GM23338 (cell line): Measurements from ENCODE around the gene FCN1. TPM values are rescaled to one million over a fixed set of nuclear protein-coding genes. Genes with fewer than 3 reads are reported as not detected.

Experiments
- ATAC-seq: fragments of 200-7000 bp; cut with Tn5 transposase; 3 replicates; pipeline ENCODE4 v1.9.1; 2020
- DNase-seq: peaks from one replicate; pipeline ENCODE4 v3.0.0-alpha.2; 2015; ENCODE audit warnings: low spot score
- H2AFZ ChIP-seq: fragments of 200-600 bp; sonication (generic); 2 replicates; pipeline ENCODE4 v1.8.0; 2016; ENCODE audit warnings: antibody characterized with exemption, mild to moderate bottlenecking, moderate library complexity
- H3F3A ChIP-seq: fragments of 200-600 bp; sonication (generic); replicated peaks from 2 replicates; pipeline ENCODE4 v1.8.0; 2017; ENCODE audit warnings: antibody characterized with exemption, mixed run types, low read depth
- H3K27ac ChIP-seq: fragments of 200-600 bp; sonication (generic); 2 replicates; pipeline ENCODE4 v1.6.1; 2016; ENCODE audit warnings: low read depth
- H3K27me3 ChIP-seq: fragments of 200-600 bp; sonication (generic); 2 replicates; pipeline ENCODE4 v1.8.0; 2016; ENCODE audit warnings: mild to moderate bottlenecking, mixed run types, moderate library complexity; ENCODE audit not compliant: insufficient read depth
- H3K36me3 ChIP-seq: fragments of 200-600 bp; sonication (generic); 2 replicates; pipeline ENCODE4 v1.8.0; 2016; ENCODE audit warnings: mild to moderate bottlenecking; ENCODE audit not compliant: insufficient read depth
- H3K4me1 ChIP-seq: fragments of 200-600 bp; sonication (generic); 2 replicates; pipeline ENCODE4 v1.8.0; 2016; ENCODE audit warnings: mild to moderate bottlenecking, moderate library complexity; ENCODE audit not compliant: insufficient read depth
- H3K4me2 ChIP-seq: fragments of 200-600 bp; sonication (generic); 2 replicates; pipeline ENCODE4 v1.7.1; 2017; ENCODE audit warnings: mixed run types
- H3K4me3 ChIP-seq: fragments of 200-600 bp; sonication (generic); 2 replicates; pipeline ENCODE4 v1.6.1; 2016; ENCODE audit warnings: mixed run types
- H3K79me2 ChIP-seq: fragments of 200-600 bp; sonication (generic); replicated peaks from 2 replicates; pipeline ENCODE4 v1.8.0; 2017; ENCODE audit warnings: mild to moderate bottlenecking; ENCODE audit not compliant: insufficient read depth
- H3K9me2 ChIP-seq: fragments of 200-600 bp; sonication (generic); 2 replicates; pipeline ENCODE4 v1.8.0; 2017; ENCODE audit not compliant: insufficient read depth
- H4K20me1 ChIP-seq: fragments of 200-600 bp; sonication (generic); replicated peaks from 2 replicates; pipeline ENCODE4 v1.8.0; 2017; ENCODE audit warnings: mild to moderate bottlenecking; ENCODE audit not compliant: insufficient read depth
- H3K27ac Mint-ChIP-seq: 2 replicates; pipeline ENCODE4 v1.8.0; 2020; ENCODE audit warnings: inconsistent platforms, mild to moderate bottlenecking, moderate library complexity, mixed read lengths
- H3K27me3 Mint-ChIP-seq: 3 replicates; pipeline ENCODE4 v1.8.0; 2022; ENCODE audit warnings: low read depth, mild to moderate bottlenecking, moderate library complexity, mixed read lengths, inconsistent platforms; ENCODE audit not compliant: insufficient read depth, poor library complexity
- H3K36me3 Mint-ChIP-seq: 3 replicates; pipeline ENCODE4 v1.8.0; 2021; ENCODE audit warnings: low read depth, mild to moderate bottlenecking, inconsistent platforms, moderate library complexity, mixed read lengths
- H3K4me1 Mint-ChIP-seq: 3 replicates; pipeline ENCODE4 v1.8.0; 2020; ENCODE audit warnings: mild to moderate bottlenecking, inconsistent platforms, mixed read lengths
- H3K4me3 Mint-ChIP-seq: 3 replicates; pipeline ENCODE4 v1.8.0; 2021; ENCODE audit warnings: moderate library complexity, mild to moderate bottlenecking, inconsistent platforms, mixed read lengths
- H3K9me3 Mint-ChIP-seq: 3 replicates; pipeline ENCODE4 v1.8.0; 2020; ENCODE audit warnings: moderate library complexity, mild to moderate bottlenecking, inconsistent platforms, mixed read lengths
- CTCF ChIP-seq, 2 experiments: fragments of 200-600 bp in 1 of 2; sonication (generic) in 1 of 2; conservative IDR thresholded peaks; 2 replicates each; pipeline versions ENCODE4 v1.5.1 to v1.6.1; 2016 to 2017; ENCODE audit warnings: antibody characterized with exemption in 2 of 2, low read depth in 2 of 2, mild to moderate bottlenecking in 2 of 2, moderate library complexity in 1 of 2
- EZH2 ChIP-seq: fragments of 200-600 bp; sonication (generic); IDR thresholded peaks from one replicate; pipeline ENCODE4 v1.8.0; 2017; ENCODE audit warnings: antibody characterized with exemption, mild to moderate bottlenecking, low read depth; ENCODE audit not compliant: unreplicated experiment
- EZH2phosphoT487 ChIP-seq: fragments of 200-600 bp; sonication (generic); IDR thresholded peaks from one replicate; pipeline ENCODE4 v1.8.1; 2018; ENCODE audit warnings: antibody characterized with exemption; ENCODE audit not compliant: unreplicated experiment
- NANOG ChIP-seq: IDR thresholded peaks from 2 replicates; pipeline ENCODE4 v1.6.1; 2016; ENCODE audit warnings: antibody characterized with exemption, borderline replicate concordance
- POLR2AphosphoS5 ChIP-seq: IDR thresholded peaks from 2 replicates; pipeline ENCODE4 v1.6.1; 2016; ENCODE audit warnings: antibody characterized with exemption, low read depth
- REST ChIP-seq: IDR thresholded peaks from one replicate; pipeline ENCODE4 v1.6.1; 2018; ENCODE audit warnings: antibody characterized with exemption; ENCODE audit not compliant: unreplicated experiment
- ZNF114 ChIP-seq: fragments of 250-450 bp; sonication (Bioruptor Pico); IDR thresholded peaks from 2 replicates; pipeline ENCODE4 v1.5.0; 2020; ENCODE audit warnings: mild to moderate bottlenecking, moderate library complexity
- ZNF331 ChIP-seq: fragments of 250-450 bp; sonication (Bioruptor Pico); IDR thresholded peaks from 2 replicates; pipeline ENCODE4 v1.5.0; 2020; ENCODE audit warnings: low read depth, mild to moderate bottlenecking, moderate library complexity
- ZNF462 ChIP-seq: fragments of 250-450 bp; sonication (Bioruptor Pico); IDR thresholded peaks from 2 replicates; pipeline ENCODE4 v1.5.0; 2020; ENCODE audit warnings: mild to moderate bottlenecking, moderate library complexity
- polyA plus RNA-seq: library from polyadenylated mRNA; unstranded; fragments of >200 nt; fragmentation: Nextera tagmentation; extraction: Ambion mirVana; gene quantifications from 2 replicates; pipeline ENCODE4 v1.2.1, GENCODE V29; 2016
- total RNA-seq: library from RNA; depleted of rRNA; stranded (reverse); fragments of >200 nt; shearing (Covaris generic); gene quantifications from 2 replicates; pipeline ENCODE4 v1.2.3, GENCODE V29; 2014
- TF ChIP-seq, protein P1 (sequence below): IDR thresholded peaks from 2 replicates; pipeline ENCODE4 v1.6.1; 2016; ENCODE audit warnings: antibody characterized with exemption

Gene FCN1
- total and polyA plus RNA-seq, 2 experiments from 2014 or later = not detected

- TF ChIP-seq, protein P1, sequence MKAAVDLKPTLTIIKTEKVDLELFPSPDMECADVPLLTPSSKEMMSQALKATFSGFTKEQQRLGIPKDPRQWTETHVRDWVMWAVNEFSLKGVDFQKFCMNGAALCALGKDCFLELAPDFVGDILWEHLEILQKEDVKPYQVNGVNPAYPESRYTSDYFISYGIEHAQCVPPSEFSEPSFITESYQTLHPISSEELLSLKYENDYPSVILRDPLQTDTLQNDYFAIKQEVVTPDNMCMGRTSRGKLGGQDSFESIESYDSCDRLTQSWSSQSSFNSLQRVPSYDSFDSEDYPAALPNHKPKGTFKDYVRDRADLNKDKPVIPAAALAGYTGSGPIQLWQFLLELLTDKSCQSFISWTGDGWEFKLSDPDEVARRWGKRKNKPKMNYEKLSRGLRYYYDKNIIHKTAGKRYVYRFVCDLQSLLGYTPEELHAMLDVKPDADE = no peak
- TF ChIP-seq POLR2AphosphoS5 = no peak
- TF ChIP-seq EZH2 = no peak
- TF ChIP-seq REST = no peak
Measured at GRCh38 chr9:134890155-134890495, 27.6 kb downstream of the FCN1 start (continued).

GRCh38 chr9:134889386-134890154, 28.1 kb downstream of the FCN1 start:
- ATAC-seq = no peak
- no peaks in the 10 kb centered on the region for H3K79me2 ChIP-seq
- H3K9me3 Mint-ChIP-seq = peaks cover 12% of the 10 kb centered on the region
- no peak overlapping the region for H3K27ac ChIP-seq
- H4K20me1 ChIP-seq = no peaks in the 10 kb centered on the region
- H3K4me1 ChIP-seq = no peaks in the 10 kb centered on the region
- H3K27me3 ChIP-seq = no peaks in the 10 kb centered on the region
- no peak overlapping the region for H3K4me3 Mint-ChIP-seq
- no peak overlapping the region for H3K4me2 ChIP-seq
- H3K36me3 ChIP-seq = no peaks in the 10 kb centered on the region
- H3K9me2 ChIP-seq = no peaks in the 10 kb centered on the region
- H3K27me3 Mint-ChIP-seq = no peaks in the 10 kb centered on the region
- no peak overlapping the region for H2AFZ ChIP-seq
- H3K27ac Mint-ChIP-seq = no peak overlapping the region
- DNase-seq = no peak
- no peaks in the 10 kb centered on the region for H3K4me1 Mint-ChIP-seq
- no peaks in the 10 kb centered on the region for H3F3A ChIP-seq
- peaks cover 6% of the 10 kb centered on the region; the same call in 1 of the 3 replicates for H3K36me3 Mint-ChIP-seq
- no peak overlapping the region for H3K4me3 ChIP-seq
- TF ChIP-seq POLR2AphosphoS5 (no peak), EZH2phosphoT487 (no peak), ZNF114 (no peak), NANOG (no peak), EZH2 (no peak), ZNF331 (no peak), CTCF (conservative IDR thresholded peaks at IDR 0.05; ENCODE audit: low read depth in 2 of 2) (no peak), ZNF462 (CRISPR knock-in tag) (no peak)
- TF ChIP-seq, protein P1 = no peak
